ENCODE data around the gene VSTM5.

DNA sequence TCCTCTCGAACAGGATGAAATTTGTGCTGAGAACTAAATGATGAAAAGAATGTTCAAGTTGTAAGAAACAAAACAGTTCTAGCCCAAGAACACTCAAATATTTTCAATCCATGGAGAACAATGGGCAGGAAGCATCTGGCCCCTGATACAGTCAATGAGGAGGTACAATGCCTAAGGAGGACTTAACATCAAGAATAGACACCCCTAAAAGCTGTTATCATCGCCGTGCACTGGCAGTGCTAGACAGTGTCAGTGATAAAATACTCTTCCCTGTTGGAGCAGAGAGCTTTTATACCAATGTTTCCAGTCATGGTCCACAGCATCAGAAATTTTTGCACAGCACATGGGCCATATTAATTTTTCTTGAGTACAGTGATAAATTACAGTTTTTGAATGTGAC lies 20.2 kb upstream of the VSTM5 start:
- TF ChIP-seq POLR2AphosphoS5 (IDR thresholded peaks at IDR 0.05; ENCODE audit: low read depth), result no peak
- TF ChIP-seq, protein P1, sequence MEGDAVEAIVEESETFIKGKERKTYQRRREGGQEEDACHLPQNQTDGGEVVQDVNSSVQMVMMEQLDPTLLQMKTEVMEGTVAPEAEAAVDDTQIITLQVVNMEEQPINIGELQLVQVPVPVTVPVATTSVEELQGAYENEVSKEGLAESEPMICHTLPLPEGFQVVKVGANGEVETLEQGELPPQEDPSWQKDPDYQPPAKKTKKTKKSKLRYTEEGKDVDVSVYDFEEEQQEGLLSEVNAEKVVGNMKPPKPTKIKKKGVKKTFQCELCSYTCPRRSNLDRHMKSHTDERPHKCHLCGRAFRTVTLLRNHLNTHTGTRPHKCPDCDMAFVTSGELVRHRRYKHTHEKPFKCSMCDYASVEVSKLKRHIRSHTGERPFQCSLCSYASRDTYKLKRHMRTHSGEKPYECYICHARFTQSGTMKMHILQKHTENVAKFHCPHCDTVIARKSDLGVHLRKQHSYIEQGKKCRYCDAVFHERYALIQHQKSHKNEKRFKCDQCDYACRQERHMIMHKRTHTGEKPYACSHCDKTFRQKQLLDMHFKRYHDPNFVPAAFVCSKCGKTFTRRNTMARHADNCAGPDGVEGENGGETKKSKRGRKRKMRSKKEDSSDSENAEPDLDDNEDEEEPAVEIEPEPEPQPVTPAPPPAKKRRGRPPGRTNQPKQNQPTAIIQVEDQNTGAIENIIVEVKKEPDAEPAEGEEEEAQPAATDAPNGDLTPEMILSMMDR (IDR thresholded peaks at IDR 0.05; ENCODE audit: insufficient read depth, low read length), result no peak
- no peak for TF ChIP-seq REST (IDR thresholded peaks at IDR 0.05; ENCODE audit: insufficient replicate concordance, low read depth)
- TF ChIP-seq GABPA (IDR thresholded peaks at IDR 0.05; ENCODE audit: low read depth), result no peak

All from HL-60 (cell line).